ENCODE results near the gene MYOF. TPM values are rescaled to one million over a fixed set of nuclear protein-coding genes. Genes with fewer than 3 reads are reported as not detected.

Gene MYOF
- polyA plus RNA-seq (2011; rRNA removed), result 254 and 275 TPM in 2 replicates
- polyA minus RNA-seq (2011; rRNA and poly(A)+ RNA removed), result 297 and 309 TPM in 2 replicates

- peak within 1 kb of the TSS; percentile 90 for H3K4me3 ChIP-seq (ENCODE audit: low read depth, low read length)
- ChIA-PET CTCF (interaction anchor here (0.6 to 14.9 kb wide), 35 partner anchors 10 to 220 kb away, joined by 3 to 473 read pairs (median 10); partner anchors contain the start of gene FRA10AC1), POLR2A (interaction anchor here (0.6 to 2.7 kb wide), 22 partner anchors 8 to 992 kb away, joined by 3 to 35 read pairs (median 4); partner anchors contain the start of gene CEP55)
- peak; percentile 62 for TF ChIP-seq CTCF (IDR thresholded peaks at IDR 0.05; ENCODE audit: low read depth, low read length)
- peak within 1 kb of the TSS; percentile 97 for H3K27ac ChIP-seq (ENCODE audit: low read depth, low read length)
- no peaks in the 10 kb centered on the region for H3K27me3 ChIP-seq (ENCODE audit: control insufficient read depth, insufficient read depth, low read length)
- no peaks in the 10 kb centered on the region for H3K9me3 ChIP-seq (ENCODE audit: control insufficient read depth, insufficient read depth, low read length)
- DNase-seq (ENCODE audit: low read depth, low spot score), result peak; percentile 78
These were observed at the start of gene MYOF for GRCh38 chr10:93482145-93482834. Gene MYOF (minus strand): TSS chr10:93482334. CDS start chr10:93482194, 140 bp downstream.

GRCh38 chr10:93518531-93518930 is 36.4 kb upstream of the MYOF start:
- POLR2A ChIA-PET, result no interaction called here
- CTCF ChIA-PET, result interaction anchor here (0.7 kb wide), 1 partner anchor 439 kb away, joined by 3 read pairs; no protein-coding TSS in a partner anchor
- TF ChIP-seq CTCF (IDR thresholded peaks at IDR 0.05; ENCODE audit: low read depth, low read length), result no peak
- H3K27ac ChIP-seq (ENCODE audit: low read depth, low read length), result no peak overlapping the region
- no peaks in the 10 kb centered on the region; the same call in 1 of the 2 replicates for H3K9me3 ChIP-seq (ENCODE audit: control insufficient read depth, insufficient read depth, low read length)
- DNase-seq (ENCODE audit: low read depth, low spot score), result no peak
- no peak overlapping the region for H3K4me3 ChIP-seq (ENCODE audit: low read depth, low read length)
- no peaks in the 10 kb centered on the region for H3K27me3 ChIP-seq (ENCODE audit: control insufficient read depth, insufficient read depth, low read length)

- Histone ChIP-seq H3K27ac (ENCODE audit: low read depth, low read length) (no peak overlapping the region), H3K27me3 (ENCODE audit: control insufficient read depth, insufficient read depth, low read length) (no peaks in the 10 kb centered on the region), H3K9me3 (ENCODE audit: control insufficient read depth, insufficient read depth, low read length) (no peaks in the 10 kb centered on the region; the same call in 1 of the 2 replicates), H3K4me3 (ENCODE audit: low read depth, low read length) (no peak overlapping the region)
- TF ChIP-seq CTCF (IDR thresholded peaks at IDR 0.05; ENCODE audit: low read depth, low read length), result no peak
- CTCF ChIA-PET, result interaction anchor here (1.0 to 2.2 kb wide), 6 partner anchors 27 to 436 kb away, joined by 4 to 13 read pairs (median 6); no protein-coding TSS in a partner anchor
- POLR2A ChIA-PET, result no interaction called here
- no peak for DNase-seq (ENCODE audit: low read depth, low spot score)
These were observed 33.9 kb upstream of the MYOF start for GRCh38 chr10:93516006-93516380.

GRCh38 chr10:93515071-93516005 is 33.2 kb upstream of the MYOF start:
- POLR2A ChIA-PET, result no interaction called here
- Histone ChIP-seq H3K27me3 (ENCODE audit: control insufficient read depth, insufficient read depth, low read length) (no peaks in the 10 kb centered on the region), H3K27ac (ENCODE audit: low read depth, low read length) (no peak overlapping the region), H3K4me3 (ENCODE audit: low read depth, low read length) (no peak overlapping the region), H3K9me3 (ENCODE audit: control insufficient read depth, insufficient read depth, low read length) (no peaks in the 10 kb centered on the region)
- no peak for TF ChIP-seq CTCF (IDR thresholded peaks at IDR 0.05; ENCODE audit: low read depth, low read length)
- CTCF ChIA-PET, result interaction anchor here (0.8 to 2.2 kb wide), 5 partner anchors 27 to 165 kb away, joined by 3 to 13 read pairs (median 6); no protein-coding TSS in a partner anchor
- DNase-seq (ENCODE audit: low read depth, low spot score), result no peak

Measured in AG04450 (cell line).